Stomach (tissue), 9 donors: Measurements from ENCODE around the gene SOCS1. TPM values are rescaled to one million over a fixed set of nuclear protein-coding genes. Genes with fewer than 3 reads are reported as not detected.
A peak's percentile ranks its signal among the peaks of the same experiment; 100 is the strongest.

ENCODE experiments used
- DNase-seq, 2 donors: peaks; one replicate each; pipeline versions ENCODE4 v3.0.0 to v3.0.0-alpha.2; 2013 to 2019
- H3K27ac ChIP-seq, 5 donors: fragments of 200-600 bp in 4 of 5; sonication (generic) in 4 of 5; one replicate each; pipeline ENCODE4 v1.5.1; 2013 to 2019; ENCODE audit warnings: mild to moderate bottlenecking in 1 of 5, moderate library complexity in 1 of 5
- H3K27me3 ChIP-seq, 3 donors: fragments of 200-600 bp; sonication (generic); one replicate each; pipeline ENCODE4 v1.5.1; 2017 to 2019; ENCODE audit warnings: mixed run types in 1 of 3
- H3K36me3 ChIP-seq, 4 donors: fragments of 200-600 bp; sonication (generic); 1 replicate in 3 of 4; 2 replicates in 1 of 4; pipeline ENCODE4 v1.5.1; 2016 to 2019
- H3K4me1 ChIP-seq, 4 donors: fragments of 200-600 bp; sonication (generic); one replicate each; pipeline ENCODE4 v1.5.1; 2016 to 2019
- H3K4me3 ChIP-seq, 4 donors: fragments of 200-600 bp; sonication (generic) in 3 of 4; one replicate each; pipeline ENCODE4 v1.5.1; 2016 to 2019; ENCODE audit warnings: mild to moderate bottlenecking in 1 of 4
- H3K9me3 ChIP-seq, 4 donors: fragments of 200-600 bp; sonication (generic); one replicate each; pipeline ENCODE4 v1.5.1; 2016 to 2019
- EP300 ChIP-seq: sonication (generic); formaldehyde crosslinking; IDR thresholded peaks from one replicate; pipeline ENCODE4 v1.6.1; 2017; ENCODE audit warnings: antibody characterized with exemption
- POLR2A ChIP-seq, 4 donors: fragments of 450-650 bp; IDR thresholded peaks; one replicate each; pipeline ENCODE4 v1.6.1; 2016; ENCODE audit warnings: antibody characterized with exemption in 4 of 4, control low read depth in 2 of 4, mild to moderate bottlenecking in 1 of 4, moderate library complexity in 1 of 4
- POLR2AphosphoS5 ChIP-seq, 3 donors: sonication (generic); formaldehyde crosslinking; IDR thresholded peaks; one replicate each; pipeline ENCODE4 v1.6.1; 2016; ENCODE audit warnings: antibody characterized with exemption in 3 of 3
- WGBS, 5 donors: extraction: QIAGEN DNeasy Blood & Tissue Kit in 3 of 5; methylation state at CpG; one replicate each; pipeline versions ENCODE4 v1.1.5 to v1.1.7; 2013 to 2018; 5-methylcytosine and 5-hydroxymethylcytosine counted together
- intact Hi-C: fragments of 100-400 bp; cut with DNase I; formaldehyde crosslinking; loops from one replicate; pipeline ENCODE4 v1.15.1; 2023; ENCODE audit warnings: low total_unique reads
- polyA plus RNA-seq, 3 donors: library from polyadenylated mRNA; stranded (reverse); fragments of 200-250 nt; gene quantifications; one replicate each; pipeline ENCODE4 v1.2.3, GENCODE V29; 2013
- total RNA-seq, 5 donors: library from RNA; depleted of rRNA; stranded (reverse); fragments of >200 nt; gene quantifications; one replicate each; pipeline versions ENCODE4 v1.1.0 to v1.2.3, GENCODE V29; 2014 to 2016
- TF ChIP-seq, protein P1 (sequence below), 7 experiments: fragments of 450-650 bp in 4 of 7; fragments of 200-600 bp in 3 of 7; sonication (generic) in 3 of 7; IDR thresholded peaks; one replicate each; pipeline ENCODE4 v1.5.1; 2016 to 2019; ENCODE audit warnings: antibody characterized with exemption in 7 of 7, control low read depth in 2 of 7, mild to moderate bottlenecking in 1 of 7
- donor health status: healthy with polysubstance abuse.
- donor health status: Bipolar disorder and iron deficiency.
- donor health status: healthy.

The SOCS1 gene
- total and polyA plus RNA-seq, 8 donors: 4.2 to 45.5 (median 11.5) TPM

DNA sequence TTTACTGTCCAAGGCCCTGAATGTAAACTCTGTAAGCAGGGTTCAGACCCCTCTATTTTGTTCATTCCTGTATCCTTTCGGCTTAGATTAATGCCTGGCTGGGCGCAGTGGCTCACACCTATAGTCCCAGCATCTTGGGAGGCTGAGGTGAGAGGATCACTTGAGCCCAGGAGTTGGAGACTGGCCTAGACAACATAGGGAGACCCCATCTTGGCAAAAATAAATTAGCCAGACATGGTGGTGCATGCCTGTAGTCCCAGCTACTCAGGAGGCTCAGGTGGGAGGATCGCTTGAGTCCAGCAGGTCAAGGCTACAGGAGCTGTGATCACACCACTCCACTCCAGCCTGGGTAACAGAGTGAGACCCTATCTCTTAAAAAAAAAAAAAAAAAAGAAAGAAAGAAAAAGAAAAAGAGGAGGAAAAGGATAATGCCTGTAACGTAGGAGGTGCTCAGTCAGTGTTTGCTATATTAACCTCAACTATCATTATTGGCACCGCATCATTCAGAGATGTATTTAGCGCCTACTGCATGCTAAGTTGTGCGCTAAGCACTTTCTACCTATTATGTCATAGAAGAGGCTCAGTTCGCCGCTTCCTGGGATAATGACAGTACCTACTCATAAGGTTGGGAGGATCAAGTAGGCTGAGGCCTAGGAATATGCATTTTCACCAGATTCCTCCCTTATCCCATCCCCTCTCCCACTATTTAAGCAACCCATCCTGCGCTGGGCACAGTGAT, 5.0 kb downstream of the SOCS1 start:
- TF ChIP-seq, protein P1, sequence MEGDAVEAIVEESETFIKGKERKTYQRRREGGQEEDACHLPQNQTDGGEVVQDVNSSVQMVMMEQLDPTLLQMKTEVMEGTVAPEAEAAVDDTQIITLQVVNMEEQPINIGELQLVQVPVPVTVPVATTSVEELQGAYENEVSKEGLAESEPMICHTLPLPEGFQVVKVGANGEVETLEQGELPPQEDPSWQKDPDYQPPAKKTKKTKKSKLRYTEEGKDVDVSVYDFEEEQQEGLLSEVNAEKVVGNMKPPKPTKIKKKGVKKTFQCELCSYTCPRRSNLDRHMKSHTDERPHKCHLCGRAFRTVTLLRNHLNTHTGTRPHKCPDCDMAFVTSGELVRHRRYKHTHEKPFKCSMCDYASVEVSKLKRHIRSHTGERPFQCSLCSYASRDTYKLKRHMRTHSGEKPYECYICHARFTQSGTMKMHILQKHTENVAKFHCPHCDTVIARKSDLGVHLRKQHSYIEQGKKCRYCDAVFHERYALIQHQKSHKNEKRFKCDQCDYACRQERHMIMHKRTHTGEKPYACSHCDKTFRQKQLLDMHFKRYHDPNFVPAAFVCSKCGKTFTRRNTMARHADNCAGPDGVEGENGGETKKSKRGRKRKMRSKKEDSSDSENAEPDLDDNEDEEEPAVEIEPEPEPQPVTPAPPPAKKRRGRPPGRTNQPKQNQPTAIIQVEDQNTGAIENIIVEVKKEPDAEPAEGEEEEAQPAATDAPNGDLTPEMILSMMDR (IDR thresholded peaks at IDR 0.05): no peak
- TF ChIP-seq POLR2AphosphoS5 (IDR thresholded peaks at IDR 0.05): no peak
- TF ChIP-seq EP300: no peak
- no peak for TF ChIP-seq POLR2A (IDR thresholded peaks at IDR 0.05)
- Histone ChIP-seq H3K27me3 (no peaks in the 10 kb centered on the region), H3K4me1 (peaks cover 17 to 30% (median 26%) of the 10 kb centered on the region in 4 donors), H3K27ac (peak overlapping the region in 2 of 5 donors; percentile 59 to 99), H3K4me3 (no peak overlapping the region), H3K36me3 (peaks cover 0 to 24% (median 0%) of the 10 kb centered on the region in 4 donors), H3K9me3 (no peaks in the 10 kb centered on the region)
- 92 to 96% (median 93%) methylated on average over 10 of the region's 10 CpGs for WGBS, 5 donors
- intact Hi-C loops: loop anchor here (10.0 kb wide), 1 partner anchor 126 kb away; no protein-coding TSS in a partner anchor
- no peak for DNase-seq

DNA sequence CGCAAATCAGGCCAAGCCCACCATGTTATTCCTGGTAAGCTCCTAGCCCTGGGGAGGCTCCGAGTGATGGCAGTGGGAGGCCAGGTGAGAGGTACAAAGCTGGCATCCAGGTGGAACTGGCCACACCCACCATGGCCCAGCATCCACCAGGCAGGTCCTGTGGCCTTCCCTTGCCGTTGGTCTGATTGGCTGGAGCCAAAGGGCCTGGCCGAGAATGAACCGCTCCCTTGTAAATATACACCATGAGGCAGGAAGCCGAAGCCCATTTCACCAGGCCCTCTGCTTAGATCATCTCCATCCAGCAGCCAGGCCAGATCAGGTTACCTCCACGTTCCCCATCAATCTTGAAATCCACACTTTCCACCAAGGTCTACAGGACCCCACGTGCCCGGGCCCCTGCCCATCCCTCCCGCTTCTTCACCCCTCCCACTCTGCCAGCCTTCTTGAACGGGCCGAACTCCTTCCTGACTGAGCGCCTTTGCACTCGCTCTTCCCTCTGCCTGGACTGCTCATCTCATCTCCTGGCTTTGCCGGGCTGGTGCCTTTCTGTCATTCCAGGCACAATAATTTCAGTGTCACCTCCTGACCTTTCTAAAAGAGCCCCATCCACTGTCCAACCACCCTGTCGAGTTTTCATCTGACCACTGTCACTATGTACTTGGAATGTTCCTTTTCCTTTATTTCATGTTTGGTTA, 5.8 kb downstream of the SOCS1 start:
- peaks cover 15 to 28% (median 24%) of the 10 kb centered on the region in 4 donors for H3K4me1 ChIP-seq
- no peaks in the 10 kb centered on the region for H3K27me3 ChIP-seq
- peaks cover 0 to 24% (median 0%) of the 10 kb centered on the region in 4 donors for H3K36me3 ChIP-seq
- peak in 1 of 2 donors; percentile 33 for DNase-seq
- TF ChIP-seq, protein P1 (IDR thresholded peaks at IDR 0.05): no peak
- TF ChIP-seq EP300 (no peak), POLR2AphosphoS5 (IDR thresholded peaks at IDR 0.05) (no peak)
- H3K9me3 ChIP-seq: no peaks in the 10 kb centered on the region
- WGBS, 5 donors: 56 to 75% (median 63%) methylated on average over 16 of the region's 16 CpGs
- no peak overlapping the region for H3K4me3 ChIP-seq
- intact Hi-C loops: loop anchor here (10.0 kb wide), 1 partner anchor 125 kb away; no protein-coding TSS in a partner anchor
- H3K27ac ChIP-seq: no peak overlapping the region

GRCh38 chr16:11249233-11250061, 6.6 kb downstream of the SOCS1 start:
- TF ChIP-seq EP300 (no peak), POLR2AphosphoS5 (IDR thresholded peaks at IDR 0.05) (no peak), POLR2A (IDR thresholded peaks at IDR 0.05) (no peak)
- TF ChIP-seq, protein P1 (IDR thresholded peaks at IDR 0.05): no peak
- 91 to 95% (median 93%) methylated on average over 54 to 63 of the region's 63 CpGs for WGBS, 5 donors
- no peak overlapping the region for H3K4me3 ChIP-seq
- peaks cover 0 to 18% (median 0%) of the 10 kb centered on the region in 4 donors for H3K36me3 ChIP-seq
- intact Hi-C loops: loop anchor here (10.0 kb wide), 1 partner anchor 125 kb away; no protein-coding TSS in a partner anchor
- no peaks in the 10 kb centered on the region for H3K9me3 ChIP-seq
- peaks cover 7 to 20% (median 16%) of the 10 kb centered on the region in 4 donors for H3K4me1 ChIP-seq
- no peak for DNase-seq
- H3K27ac ChIP-seq: no peak overlapping the region
- H3K27me3 ChIP-seq: no peaks in the 10 kb centered on the region

DNA sequence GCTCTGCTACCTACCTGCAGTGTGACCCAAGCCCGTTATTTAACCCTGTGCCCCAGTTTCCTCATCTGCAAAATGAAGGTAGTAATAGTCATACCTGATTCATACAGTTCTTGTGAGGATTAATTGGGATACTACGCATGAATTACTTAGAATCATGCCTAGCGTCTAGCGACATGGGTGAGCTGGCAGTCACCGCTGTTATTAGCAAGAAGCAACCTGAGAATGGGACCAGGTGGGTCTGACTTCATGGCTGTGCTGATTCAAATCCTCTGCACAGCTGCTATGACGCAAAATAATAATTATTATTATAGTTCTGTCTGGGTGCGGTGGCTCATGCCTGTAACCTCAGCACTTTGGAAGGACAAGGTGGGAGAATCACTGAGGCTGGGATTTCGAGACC, 7.9 kb downstream of the SOCS1 start:
- WGBS, 5 donors: 86 to 98% (median 91%) methylated on average over 8 of the region's 8 CpGs
- Histone ChIP-seq H3K4me3 (no peak overlapping the region), H3K9me3 (no peaks in the 10 kb centered on the region), H3K27ac (no peak overlapping the region), H3K4me1 (peaks cover under 1 to 7% (median 3%) of the 10 kb centered on the region in 4 donors), H3K27me3 (no peaks in the 10 kb centered on the region), H3K36me3 (peaks cover 0 to 12% (median 0%) of the 10 kb centered on the region in 4 donors)
- intact Hi-C loops: no loop called here
- DNase-seq: no peak
- TF ChIP-seq POLR2AphosphoS5 (IDR thresholded peaks at IDR 0.05) (no peak), POLR2A (IDR thresholded peaks at IDR 0.05) (no peak), EP300 (no peak)
- TF ChIP-seq, protein P1 (IDR thresholded peaks at IDR 0.05): no peak
